ENCODE results near the gene TFPI. TPM values are rescaled to one million over a fixed set of nuclear protein-coding genes. Genes with fewer than 3 reads are reported as not detected.

The TFPI gene
- total and polyA plus RNA-seq, 10 of the 15 experiments (the other 5 are each of a cell fraction or from before 2014, with no cell fraction given): 0.07 to 0.59 (median 0.34) TPM

DNA sequence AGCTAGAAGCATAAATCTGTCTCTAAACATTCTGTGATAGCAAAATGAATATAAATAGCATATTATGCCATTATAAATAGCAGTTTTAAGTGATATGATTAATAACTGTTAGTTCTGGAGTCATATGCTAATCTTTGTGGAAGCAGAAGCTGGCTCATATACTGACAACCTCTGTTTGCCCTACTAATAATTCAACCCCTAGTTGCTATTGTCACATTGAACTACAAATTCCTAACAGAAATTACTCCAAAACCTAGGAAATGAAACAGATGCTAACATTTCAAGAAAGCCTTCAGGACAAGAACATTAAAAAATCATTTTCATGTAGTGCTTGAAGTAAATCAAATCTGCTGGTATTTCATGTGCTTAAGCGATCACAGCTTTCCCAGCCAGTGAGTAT is 134.4 kb downstream of the TFPI start (continued):
- TF ChIP-seq, protein P1, sequence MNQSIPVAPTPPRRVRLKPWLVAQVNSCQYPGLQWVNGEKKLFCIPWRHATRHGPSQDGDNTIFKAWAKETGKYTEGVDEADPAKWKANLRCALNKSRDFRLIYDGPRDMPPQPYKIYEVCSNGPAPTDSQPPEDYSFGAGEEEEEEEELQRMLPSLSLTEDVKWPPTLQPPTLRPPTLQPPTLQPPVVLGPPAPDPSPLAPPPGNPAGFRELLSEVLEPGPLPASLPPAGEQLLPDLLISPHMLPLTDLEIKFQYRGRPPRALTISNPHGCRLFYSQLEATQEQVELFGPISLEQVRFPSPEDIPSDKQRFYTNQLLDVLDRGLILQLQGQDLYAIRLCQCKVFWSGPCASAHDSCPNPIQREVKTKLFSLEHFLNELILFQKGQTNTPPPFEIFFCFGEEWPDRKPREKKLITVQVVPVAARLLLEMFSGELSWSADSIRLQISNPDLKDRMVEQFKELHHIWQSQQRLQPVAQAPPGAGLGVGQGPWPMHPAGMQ (IDR thresholded peaks at IDR 0.05; ENCODE audit: borderline replicate concordance): no peak
- TF ChIP-seq CREM (IDR thresholded peaks at IDR 0.05; ENCODE audit: low read depth) (no peak), SREBF1 (IDR thresholded peaks at IDR 0.05; ENCODE audit: low read length) (no peak), STAT3 (IDR thresholded peaks at IDR 0.05; ENCODE audit: low read depth, low read length) (no peak), IRF4 (IDR thresholded peaks at IDR 0.05; ENCODE audit: low read depth, low read length) (no peak), KLF5 (IDR thresholded peaks at IDR 0.05; ENCODE audit: partially characterized antibody) (no peak)
- TF ChIP-seq, protein P2, sequence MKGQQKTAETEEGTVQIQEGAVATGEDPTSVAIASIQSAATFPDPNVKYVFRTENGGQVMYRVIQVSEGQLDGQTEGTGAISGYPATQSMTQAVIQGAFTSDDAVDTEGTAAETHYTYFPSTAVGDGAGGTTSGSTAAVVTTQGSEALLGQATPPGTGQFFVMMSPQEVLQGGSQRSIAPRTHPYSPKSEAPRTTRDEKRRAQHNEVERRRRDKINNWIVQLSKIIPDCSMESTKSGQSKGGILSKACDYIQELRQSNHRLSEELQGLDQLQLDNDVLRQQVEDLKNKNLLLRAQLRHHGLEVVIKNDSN (IDR thresholded peaks at IDR 0.05; ENCODE audit: borderline replicate concordance, extremely low read length, insufficient read depth, low read depth, low read length): no peak
- TF ChIP-seq, protein P3, sequence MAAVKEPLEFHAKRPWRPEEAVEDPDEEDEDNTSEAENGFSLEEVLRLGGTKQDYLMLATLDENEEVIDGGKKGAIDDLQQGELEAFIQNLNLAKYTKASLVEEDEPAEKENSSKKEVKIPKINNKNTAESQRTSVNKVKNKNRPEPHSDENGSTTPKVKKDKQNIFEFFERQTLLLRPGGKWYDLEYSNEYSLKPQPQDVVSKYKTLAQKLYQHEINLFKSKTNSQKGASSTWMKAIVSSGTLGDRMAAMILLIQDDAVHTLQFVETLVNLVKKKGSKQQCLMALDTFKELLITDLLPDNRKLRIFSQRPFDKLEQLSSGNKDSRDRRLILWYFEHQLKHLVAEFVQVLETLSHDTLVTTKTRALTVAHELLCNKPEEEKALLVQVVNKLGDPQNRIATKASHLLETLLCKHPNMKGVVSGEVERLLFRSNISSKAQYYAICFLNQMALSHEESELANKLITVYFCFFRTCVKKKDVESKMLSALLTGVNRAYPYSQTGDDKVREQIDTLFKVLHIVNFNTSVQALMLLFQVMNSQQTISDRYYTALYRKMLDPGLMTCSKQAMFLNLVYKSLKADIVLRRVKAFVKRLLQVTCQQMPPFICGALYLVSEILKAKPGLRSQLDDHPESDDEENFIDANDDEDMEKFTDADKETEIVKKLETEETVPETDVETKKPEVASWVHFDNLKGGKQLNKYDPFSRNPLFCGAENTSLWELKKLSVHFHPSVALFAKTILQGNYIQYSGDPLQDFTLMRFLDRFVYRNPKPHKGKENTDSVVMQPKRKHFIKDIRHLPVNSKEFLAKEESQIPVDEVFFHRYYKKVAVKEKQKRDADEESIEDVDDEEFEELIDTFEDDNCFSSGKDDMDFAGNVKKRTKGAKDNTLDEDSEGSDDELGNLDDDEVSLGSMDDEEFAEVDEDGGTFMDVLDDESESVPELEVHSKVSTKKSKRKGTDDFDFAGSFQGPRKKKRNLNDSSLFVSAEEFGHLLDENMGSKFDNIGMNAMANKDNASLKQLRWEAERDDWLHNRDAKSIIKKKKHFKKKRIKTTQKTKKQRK (IDR thresholded peaks at IDR 0.05; ENCODE audit: low read depth, low read length): no peak

Data from GM12878 (cell line).